Activated naive CD4-positive, alpha-beta T cell treated with anti-CD3 and anti-CD28 coated beads, Interleukin-2, amount 50 U/mL, for 72 hours (primary cell): ENCODE results near the gene ZSCAN12. TPM values are rescaled to one million over a fixed set of nuclear protein-coding genes. Genes with fewer than 3 reads are reported as not detected.
"Not testable (repeated sequence)": the region's sequence is repeated elsewhere in the genome, so short reads cannot be mapped to it uniquely, and the experiment has no call there.

ENCODE experiments used
- ATAC-seq, 2 donors: fragments of 150-1000 bp; cut with Tn5 transposase; 2 replicates each; pipeline ENCODE4 v1.10.0; 2021; ENCODE audit warnings: mild to moderate bottlenecking in 2 of 2, moderate library complexity in 2 of 2
- DNase-seq, 2 donors: peaks; one replicate each; pipeline ENCODE4 v3.0.0; 2021 to 2022; ENCODE audit warnings: low spot score in 2 of 2
- H3K27ac Mint-ChIP-seq, 2 donors: one replicate each; pipeline ENCODE4 v1.8.0; 2022; ENCODE audit warnings: mild to moderate bottlenecking in 2 of 2, mixed read lengths in 2 of 2
- H3K36me3 Mint-ChIP-seq, 2 donors: one replicate each; pipeline ENCODE4 v1.8.0; 2022; ENCODE audit warnings: mixed read lengths in 2 of 2
- H3K9me3 Mint-ChIP-seq, 2 donors: one replicate each; pipeline ENCODE4 v1.8.0; 2022; ENCODE audit warnings: mixed read lengths in 2 of 2
- total RNA-seq, 2 donors: library from RNA; stranded (reverse); gene quantifications; one replicate each; pipeline ENCODE4 v1.2.3, GENCODE V29; 2022

The ZSCAN12 gene
- 1 to 10 TPM; 4.8 to 6.0 TPM for total RNA-seq

DNA sequence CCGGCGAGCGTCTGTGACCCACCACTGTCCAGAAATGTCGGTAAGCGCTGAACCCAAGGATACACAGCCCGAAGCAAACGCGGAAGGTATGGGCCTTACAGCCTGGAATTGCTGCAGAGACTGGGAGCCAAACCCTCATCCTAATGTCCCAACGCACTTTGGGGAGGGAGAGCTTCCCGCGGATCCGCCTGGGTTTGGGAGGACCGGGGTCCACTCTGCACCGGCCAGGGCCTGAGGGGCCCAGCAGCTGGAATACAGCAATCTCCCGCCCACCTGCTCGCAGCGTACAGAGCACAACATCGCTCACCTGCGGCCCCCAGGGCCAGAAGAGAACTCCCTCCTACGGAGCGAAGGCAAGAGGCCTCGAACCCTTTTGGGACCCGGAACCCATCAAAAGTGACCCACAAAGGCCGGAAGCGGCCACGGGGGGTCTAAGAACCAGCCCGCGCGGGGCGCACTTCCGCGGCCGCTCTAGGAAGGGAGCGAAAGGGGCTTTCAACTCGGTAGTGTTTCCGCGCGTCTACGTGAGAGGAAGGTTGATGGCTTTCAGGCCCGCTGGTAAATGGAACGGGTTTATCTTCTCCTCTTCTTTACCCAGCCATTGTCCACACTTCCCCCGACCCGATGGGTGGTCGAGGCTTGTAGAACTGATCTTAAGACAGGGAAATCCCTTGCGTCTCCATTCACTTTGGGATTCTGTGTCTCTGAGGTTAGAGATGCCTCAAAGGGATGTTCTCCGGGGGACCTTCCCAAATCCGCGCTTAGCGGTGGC lies at the start of gene ZSCAN12:
ZSCAN12 (minus strand) TSS at position 398 of the 772 bp plus-strand sequence. CDS start 1,342 bp downstream, outside the sequence.
- DNase-seq (peak; percentile 76 to 87), ATAC-seq (peak; percentile 79 to 93)
- H3K36me3 Mint-ChIP-seq, result peaks cover 29 to 35% of the 10 kb centered on the region in 2 donors
- H3K27ac Mint-ChIP-seq, result peak within 1 kb of the TSS; percentile 93
- H3K9me3 Mint-ChIP-seq, result peaks cover 0 to 4% of the 10 kb centered on the region in 2 donors

DNA sequence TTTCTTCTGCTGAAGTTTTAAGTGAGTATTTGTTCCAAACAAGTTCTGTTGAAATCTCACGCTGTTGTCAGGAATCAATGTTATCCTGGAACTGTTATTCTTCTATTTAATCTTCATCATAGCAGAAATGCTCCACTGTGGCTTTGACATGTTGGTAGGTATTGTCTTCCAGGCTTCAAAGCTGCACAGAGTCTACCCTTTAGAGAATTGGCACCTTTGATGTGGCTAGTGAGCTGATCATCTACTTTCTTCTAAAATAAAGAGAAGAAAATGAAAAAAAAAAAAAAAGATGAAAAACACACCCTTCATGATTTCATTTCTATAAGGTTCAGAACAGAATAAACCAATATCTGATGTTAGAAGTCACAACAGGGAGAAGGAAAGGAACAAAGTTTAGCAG lies 49.5 kb upstream of the ZSCAN12 start:
- no peak overlapping the region for H3K27ac Mint-ChIP-seq
- no peak for DNase-seq
- no peak for ATAC-seq
- H3K36me3 Mint-ChIP-seq, result peaks cover 6 to 23% of the 10 kb centered on the region in 2 donors
- peaks cover 0 to 3% of the 10 kb centered on the region in 2 donors for H3K9me3 Mint-ChIP-seq

DNA sequence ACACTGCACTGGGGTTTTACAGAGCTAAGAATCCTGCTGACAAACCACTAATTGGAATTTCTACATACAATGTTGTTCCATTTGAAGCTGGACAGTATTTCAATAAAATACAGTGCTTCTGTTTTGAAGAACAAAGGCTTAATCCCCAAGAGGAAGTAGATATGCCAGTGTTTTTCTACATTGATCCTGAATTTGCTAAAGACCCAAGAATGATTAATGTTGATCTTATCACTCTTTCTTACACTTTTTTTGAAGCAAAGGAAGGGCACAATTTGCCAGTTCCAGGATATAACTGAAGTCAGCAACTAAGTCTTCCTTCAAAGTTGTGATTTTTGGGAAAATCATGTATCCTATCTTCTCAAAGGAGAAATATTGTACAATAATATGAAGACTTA lies 48.0 kb upstream of the ZSCAN12 start:
- DNase-seq, ATAC-seq, H3K9me3 Mint-ChIP-seq, H3K27ac Mint-ChIP-seq: not testable (repeated sequence)
- peaks cover 6 to 27% of the 10 kb centered on the region in 2 donors for H3K36me3 Mint-ChIP-seq

GRCh38 chr6:28446818-28447511 lies 47.4 kb upstream of the ZSCAN12 start:
- no peak for ATAC-seq

GRCh38 chr6:28444759-28445158 lies 45.2 kb upstream of the ZSCAN12 start:
- Mint-ChIP-seq H3K27ac (peak overlapping the region in 1 of 2 donors; percentile 86), H3K36me3 (peaks cover 6 to 27% of the 10 kb centered on the region in 2 donors)
- H3K9me3 Mint-ChIP-seq, DNase-seq, ATAC-seq: not testable (repeated sequence)

More at GRCh38 chr6:28446818-28447511, 47.4 kb upstream of the ZSCAN12 start:
- Mint-ChIP-seq H3K36me3 (peaks cover 6 to 27% of the 10 kb centered on the region in 2 donors), H3K27ac (no peak overlapping the region), H3K9me3 (peaks cover 0 to 3% of the 10 kb centered on the region in 2 donors)
- DNase-seq, result no peak

DNA sequence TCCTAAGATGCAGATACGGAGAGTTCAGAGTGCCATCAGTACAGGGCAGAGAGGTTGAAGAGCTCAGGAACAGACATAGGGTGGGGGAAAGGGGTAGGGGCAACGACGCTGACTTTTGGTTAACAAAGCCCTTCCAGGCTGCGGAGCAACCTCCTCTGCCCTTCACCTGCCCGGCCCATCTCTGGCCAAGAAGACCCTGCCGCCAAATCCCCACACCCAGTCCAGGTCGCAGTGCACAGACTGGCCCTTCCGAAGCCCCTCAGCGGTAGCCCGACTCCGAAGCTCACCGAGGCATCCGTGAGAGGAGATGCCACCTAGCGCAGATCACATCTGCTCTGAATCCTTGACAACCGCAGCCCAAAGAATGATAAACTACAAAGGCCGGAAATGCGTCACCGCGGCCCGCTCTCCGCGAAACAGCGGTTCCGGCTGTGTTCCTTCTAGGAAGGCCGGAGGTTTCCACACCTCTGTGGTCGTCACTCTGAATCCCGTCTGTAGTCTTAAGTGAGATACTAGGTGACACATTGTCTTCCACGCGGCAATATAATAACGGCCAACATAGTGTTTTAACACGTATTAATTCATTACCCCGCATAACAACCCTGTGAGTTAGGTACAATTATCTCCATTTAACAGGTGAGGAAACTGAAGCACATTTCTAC lies 43.7 kb upstream of the ZSCAN12 start, which contains the start of gene ZSCAN23:
ZSCAN23 (minus strand) TSS at position 380 of the 662 bp plus-strand sequence. CDS start 7,225 bp downstream, outside the sequence.
- H3K27ac Mint-ChIP-seq, result peak within 1 kb of the TSS; percentile 86 to 95
- DNase-seq (peak; percentile 78 to 91), ATAC-seq (peak; percentile 95)
- H3K9me3 Mint-ChIP-seq, result peaks cover 0 to 3% of the 10 kb centered on the region in 2 donors
- H3K36me3 Mint-ChIP-seq, result peaks cover 6 to 27% of the 10 kb centered on the region in 2 donors

DNA sequence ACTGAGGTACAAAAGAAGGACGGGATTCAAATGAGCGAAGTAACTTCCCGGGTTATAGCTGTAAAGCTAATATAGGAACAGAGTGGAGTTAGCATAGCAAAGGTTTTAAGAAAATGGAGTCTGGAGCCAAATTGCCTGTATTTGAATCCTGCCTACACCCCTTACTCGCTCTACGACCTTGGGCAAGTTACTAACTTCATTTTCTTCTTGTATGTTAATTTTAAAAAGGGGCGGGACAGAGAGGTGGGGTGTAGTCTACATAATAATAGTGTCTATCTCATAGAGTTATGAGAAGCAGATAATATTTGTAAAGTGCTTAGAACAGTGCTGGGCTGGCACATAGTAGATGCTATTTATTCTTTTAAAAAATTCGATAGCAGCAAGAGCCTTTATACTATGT lies 43.0 kb upstream of the ZSCAN12 start:
- Mint-ChIP-seq H3K36me3 (peaks cover 6 to 27% of the 10 kb centered on the region in 2 donors), H3K27ac (peak overlapping the region in 1 of 2 donors; percentile 86), H3K9me3 (peaks cover 0 to 3% of the 10 kb centered on the region in 2 donors)
- ATAC-seq (peak in 1 of 2 donors; percentile 4), DNase-seq (no peak)

GRCh38 chr6:28436404-28436803 lies 36.9 kb upstream of the ZSCAN12 start:
- ATAC-seq, result peak in 1 of 2 donors; percentile 51
- no peak overlapping the region for H3K27ac Mint-ChIP-seq
- H3K9me3 Mint-ChIP-seq, result no peaks in the 10 kb centered on the region
- H3K36me3 Mint-ChIP-seq, result peaks cover 0 to 6% of the 10 kb centered on the region in 2 donors
- no peak for DNase-seq

GRCh38 chr6:28433119-28433518 lies 33.6 kb upstream of the ZSCAN12 start:
- no peak for ATAC-seq
- DNase-seq, result no peak
- no peak overlapping the region for H3K27ac Mint-ChIP-seq
- H3K9me3 Mint-ChIP-seq, result no peaks in the 10 kb centered on the region
- H3K36me3 Mint-ChIP-seq, result peaks cover 0 to 15% of the 10 kb centered on the region in 2 donors

- ATAC-seq, result no peak
- Mint-ChIP-seq H3K36me3 (peaks cover 0 to 17% of the 10 kb centered on the region in 2 donors), H3K9me3 (no peaks in the 10 kb centered on the region), H3K27ac (no peak overlapping the region)
- no peak for DNase-seq
Observed at GRCh38 chr6:28429781-28430180, 30.2 kb upstream of the ZSCAN12 start.

DNA sequence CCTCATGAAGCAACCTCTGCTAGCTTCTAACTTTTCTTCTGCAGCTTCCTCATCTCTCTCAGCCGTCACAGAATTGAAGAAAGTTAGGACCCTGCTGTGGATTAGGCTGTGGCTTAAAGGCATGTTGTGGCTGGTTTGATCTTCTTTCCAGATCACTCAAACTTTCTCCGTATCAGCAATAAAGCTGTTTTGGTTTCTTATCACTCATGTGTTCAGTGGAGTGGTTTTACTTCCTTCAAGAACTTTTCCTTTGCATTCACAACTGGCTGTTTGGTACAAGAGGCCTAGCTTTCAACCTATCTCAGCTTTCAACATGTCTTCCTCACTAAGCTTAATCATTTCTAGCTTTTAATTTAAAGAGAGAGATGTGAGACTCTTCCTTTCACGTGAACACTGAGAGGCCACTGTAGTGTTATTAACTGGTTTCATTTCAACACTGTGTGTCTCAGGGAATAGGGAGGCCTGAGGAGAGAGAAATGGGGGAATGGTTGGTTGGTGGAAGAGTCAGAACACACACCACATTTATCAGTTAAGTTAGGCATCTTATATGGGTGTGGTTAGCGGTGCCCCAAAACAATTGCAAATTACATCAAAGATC lies 26.5 kb upstream of the ZSCAN12 start:
- DNase-seq, result no peak
- peak; percentile 87 to 95 for ATAC-seq

GRCh38 chr6:28424163-28424562 lies 24.6 kb upstream of the ZSCAN12 start:
- Mint-ChIP-seq H3K27ac (no peak overlapping the region), H3K9me3 (no peaks in the 10 kb centered on the region), H3K36me3 (peaks cover 0 to 9% of the 10 kb centered on the region in 2 donors)
- DNase-seq, result no peak
- ATAC-seq, result no peak

More for the DNA sequence above, 26.5 kb upstream of the ZSCAN12 start:
- Mint-ChIP-seq H3K36me3 (peaks cover 0 to 18% of the 10 kb centered on the region in 2 donors), H3K9me3 (no peaks in the 10 kb centered on the region), H3K27ac (peak overlapping the region in 1 of 2 donors; percentile 73)

DNA sequence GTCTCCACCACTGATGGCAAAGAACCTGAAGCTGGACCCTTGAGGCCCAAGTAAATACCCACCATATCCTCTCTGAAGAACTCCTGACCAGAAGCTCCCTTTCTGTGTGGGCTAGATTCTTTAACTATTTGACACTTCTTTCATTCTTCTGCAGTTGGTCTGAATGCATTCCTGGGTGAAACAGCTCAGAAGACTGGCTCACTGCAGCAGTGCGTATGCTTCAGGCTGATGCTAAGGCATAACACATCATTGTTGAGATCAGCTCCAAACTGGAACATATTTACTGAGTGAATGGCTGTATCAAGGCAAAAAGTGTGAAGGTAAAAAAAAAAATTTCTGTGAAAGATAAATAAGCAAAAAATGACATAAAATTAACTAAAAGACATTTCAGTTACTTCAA lies 24.0 kb upstream of the ZSCAN12 start:
- ATAC-seq (no peak), DNase-seq (no peak)
- peaks cover 0 to 9% of the 10 kb centered on the region in 2 donors for H3K36me3 Mint-ChIP-seq
- H3K9me3 Mint-ChIP-seq, result no peaks in the 10 kb centered on the region
- H3K27ac Mint-ChIP-seq, result no peak overlapping the region

- DNase-seq (no peak), ATAC-seq (no peak)
- Mint-ChIP-seq H3K36me3 (peaks cover 0 to 7% of the 10 kb centered on the region in 2 donors), H3K27ac (no peak overlapping the region), H3K9me3 (no peaks in the 10 kb centered on the region)
Observed at GRCh38 chr6:28413681-28414080, 14.1 kb upstream of the ZSCAN12 start.

DNA sequence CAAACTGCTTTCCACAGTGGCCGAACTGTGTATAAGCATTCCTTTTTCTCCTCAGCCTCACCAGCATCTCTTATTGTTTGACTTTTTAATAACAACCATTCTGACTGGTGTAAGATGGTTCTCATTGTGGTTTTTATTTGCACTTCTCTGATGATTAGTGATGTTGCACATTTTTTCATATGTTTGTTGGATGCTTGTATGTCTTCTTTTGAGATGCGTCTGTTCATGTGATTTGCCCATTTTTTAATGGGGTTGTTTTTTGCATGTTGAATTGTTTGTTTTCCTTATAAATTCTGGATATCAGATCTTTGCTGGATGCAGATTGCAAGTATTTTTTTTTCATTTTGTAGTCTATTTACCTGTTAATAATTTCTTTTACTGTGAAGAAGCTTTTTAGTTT lies 11.2 kb upstream of the ZSCAN12 start:
- H3K27ac Mint-ChIP-seq, result no peak overlapping the region
- H3K36me3 Mint-ChIP-seq, result peaks cover 0 to 7% of the 10 kb centered on the region in 2 donors
- ATAC-seq, result no peak
- DNase-seq, result no peak
- no peaks in the 10 kb centered on the region for H3K9me3 Mint-ChIP-seq

DNA sequence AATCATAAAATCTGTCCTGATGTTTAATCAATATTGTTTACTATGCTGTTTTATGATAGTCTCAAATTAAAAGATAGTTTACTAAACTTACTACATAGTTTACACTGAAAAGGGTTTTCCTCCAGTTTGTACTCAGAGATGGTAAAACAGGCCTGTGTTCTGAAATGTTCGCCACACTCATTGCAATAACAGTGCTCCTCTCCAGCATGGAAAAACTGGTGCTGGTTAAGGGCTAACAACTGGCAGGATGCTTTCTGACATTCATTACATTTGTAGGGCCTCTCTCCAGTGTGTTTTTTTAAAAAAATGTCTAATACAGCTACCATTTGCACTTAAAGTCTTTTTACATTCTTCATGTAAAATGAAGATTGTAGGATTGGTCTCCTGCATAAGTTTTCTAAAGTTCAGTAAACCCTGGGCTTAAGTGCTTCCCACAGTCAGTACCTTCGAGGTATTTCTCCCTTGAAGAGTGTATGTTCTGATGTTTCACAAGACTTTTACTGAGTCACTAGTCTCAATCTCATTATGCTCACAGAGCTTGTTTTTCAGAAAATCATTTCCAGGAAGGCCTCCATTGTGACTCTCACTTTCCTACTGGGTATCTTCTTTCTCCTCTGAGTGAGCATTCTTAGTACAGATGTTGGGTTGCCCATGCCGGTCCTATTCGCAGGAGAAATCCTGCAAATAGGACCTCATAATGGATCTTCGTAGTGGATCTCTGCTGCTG lies 8.7 kb upstream of the ZSCAN12 start:
- Mint-ChIP-seq H3K36me3 (peaks cover 0 to 7% of the 10 kb centered on the region in 2 donors), H3K27ac (peak overlapping the region in 1 of 2 donors; percentile 14), H3K9me3 (no peaks in the 10 kb centered on the region)
- ATAC-seq, result peak; percentile 88 to 97
- DNase-seq, result no peak
